Activated naive CD4-positive, alpha-beta T cell (primary cell): Measurements from ENCODE around the gene NR1D2.
"Not testable (repeated sequence)": the region's sequence is repeated elsewhere in the genome, so short reads cannot be mapped to it uniquely, and the experiment has no call there.

Source experiments
- DNase-seq, 4 experiments: peaks; one replicate each; lab custom pipeline; 2025; lab: John Stamatoyannopoulos, UW

NR1D2 gene

DNA sequence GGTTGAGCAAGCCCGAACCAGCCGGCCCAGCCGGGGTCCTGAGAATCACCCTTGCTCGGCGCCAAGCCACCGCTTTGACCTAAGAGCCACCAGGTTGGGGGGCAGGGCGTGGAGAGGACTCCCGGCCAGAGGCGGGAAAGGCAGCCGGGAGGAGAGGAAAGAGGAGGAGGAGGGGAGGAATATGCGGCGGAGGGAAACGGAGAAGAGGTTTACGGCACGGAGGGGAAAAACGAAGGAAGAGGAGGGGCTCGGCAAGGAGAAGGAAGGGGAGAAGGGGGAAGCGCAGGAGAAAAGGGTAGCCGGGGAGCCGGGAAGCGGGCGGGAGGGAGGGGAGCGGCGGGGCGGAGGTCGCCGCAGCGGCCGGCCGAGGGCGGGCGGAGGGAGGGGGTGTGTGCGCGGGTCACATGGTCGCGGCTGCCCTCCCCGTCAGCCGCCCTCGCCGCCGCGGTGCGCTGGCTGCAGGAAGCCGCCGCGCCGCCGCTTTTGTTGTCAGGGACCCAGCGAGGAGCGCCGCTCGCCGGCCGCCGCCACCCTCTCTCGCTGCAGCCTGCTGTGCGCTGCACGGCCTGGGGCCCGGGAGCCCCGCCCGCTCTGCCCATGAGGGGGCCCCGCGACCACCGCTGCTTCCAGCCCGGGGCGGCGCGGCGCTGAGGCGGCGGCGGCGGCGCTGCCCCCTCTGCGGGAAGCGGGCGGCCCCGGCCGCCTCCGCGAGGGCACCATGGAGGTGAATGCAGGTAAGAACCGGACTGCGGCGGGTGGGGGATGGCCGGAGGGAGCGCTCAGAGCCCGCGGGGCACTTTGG lies at the start of gene NR1D2:
TSS of gene NR1D2 (plus strand) at position 426 of the 802 bp plus-strand sequence. CDS start at position 719, 293 bp downstream.
- peak; percentile 16 to 77 (median 46) for DNase-seq

DNA sequence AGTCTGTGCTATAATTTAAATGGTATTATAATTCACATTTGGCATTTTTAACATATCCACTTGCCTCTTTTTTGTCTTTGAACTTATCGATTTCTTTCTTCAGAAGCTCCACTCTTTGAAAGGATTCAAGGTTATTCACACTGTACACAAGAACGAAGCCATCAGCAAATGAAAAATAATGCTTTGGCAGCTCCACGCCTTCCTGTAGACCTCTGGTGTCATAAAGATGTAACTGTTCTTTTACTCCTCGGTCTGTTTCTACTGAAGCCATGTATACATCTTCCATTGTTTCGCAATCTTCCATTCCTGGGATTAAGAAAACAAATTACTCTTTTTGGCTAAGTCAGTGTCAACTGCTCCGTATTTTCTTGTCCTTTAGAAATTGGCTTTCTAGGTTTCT lies 44.3 kb upstream of the NR1D2 start:
- DNase-seq, result no peak

DNA sequence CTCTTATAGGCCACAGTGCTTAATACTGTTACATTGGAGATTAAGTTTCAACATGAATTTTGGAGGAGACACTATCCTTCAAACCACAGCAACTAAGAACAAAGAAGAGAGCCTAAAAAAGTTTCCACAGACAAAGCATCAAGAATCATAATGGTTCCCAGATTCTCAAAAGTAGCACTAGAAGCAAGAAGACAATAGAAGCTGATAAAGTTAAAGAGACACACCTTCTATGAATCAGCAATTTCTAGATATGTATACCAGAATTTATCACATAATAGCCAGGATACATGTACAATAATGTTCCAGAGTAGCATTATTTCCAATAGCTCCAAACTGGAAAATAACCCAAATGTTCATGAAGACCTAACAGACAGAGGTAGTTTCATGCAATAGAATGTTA lies 40.5 kb upstream of the NR1D2 start:
- DNase-seq, result no peak

DNA sequence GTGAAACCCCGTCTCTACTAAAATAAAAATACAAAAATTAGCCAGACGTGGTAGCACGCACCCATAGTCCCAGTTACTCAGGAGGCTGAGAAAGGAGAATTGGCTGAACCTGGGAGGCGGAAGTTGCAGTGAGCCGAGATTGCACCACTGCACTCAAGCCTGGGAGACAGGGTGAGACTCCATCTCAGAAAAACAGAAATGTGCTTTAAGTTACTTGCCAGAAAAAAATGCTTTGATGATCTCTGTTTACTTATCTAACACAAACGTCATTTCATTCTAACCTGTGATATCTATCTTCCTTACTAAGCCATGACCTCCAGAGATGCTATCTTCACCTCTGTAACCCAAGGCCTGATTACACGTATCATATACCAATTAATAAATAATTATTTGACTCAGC lies 35.7 kb upstream of the NR1D2 start:
- DNase-seq, result no peak

DNA sequence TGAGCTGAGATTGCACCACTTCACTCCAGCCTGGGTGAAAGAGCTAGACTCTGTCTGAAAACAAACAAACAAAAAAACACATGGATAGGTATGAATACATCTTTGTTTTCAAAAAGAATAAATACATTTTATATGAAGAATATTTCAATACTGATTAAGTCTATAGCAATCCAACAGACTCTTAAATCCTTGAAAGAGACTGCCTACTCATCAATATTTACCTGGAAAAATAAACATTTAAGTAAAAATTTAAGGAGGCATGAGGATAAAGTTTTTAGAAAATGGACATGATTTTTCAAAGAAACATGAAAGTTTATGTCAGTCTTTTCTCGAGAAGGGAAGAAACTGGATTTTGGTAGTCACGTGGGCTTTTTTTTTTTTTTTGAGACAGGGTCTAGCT lies 33.7 kb upstream of the NR1D2 start:
- no peak for DNase-seq

DNA sequence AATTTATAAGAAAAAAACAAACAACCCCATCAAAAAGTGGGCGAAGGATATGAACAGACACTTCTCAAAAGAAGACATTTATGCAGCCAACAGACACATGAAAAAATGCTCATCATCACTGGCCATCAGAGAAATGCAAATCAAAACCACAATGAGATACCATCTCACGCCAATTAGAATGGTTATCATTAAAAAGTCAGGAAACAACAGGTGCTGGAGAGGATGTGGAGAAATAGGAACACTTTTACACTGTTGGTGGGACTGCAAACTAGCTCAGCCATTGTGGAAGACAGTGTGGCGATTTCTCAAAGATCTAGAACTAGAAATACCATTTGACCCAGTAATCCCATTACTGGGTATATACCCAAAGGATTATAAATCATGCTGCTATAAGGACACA lies 32.8 kb upstream of the NR1D2 start:
- DNase-seq, result not testable (repeated sequence)

DNA sequence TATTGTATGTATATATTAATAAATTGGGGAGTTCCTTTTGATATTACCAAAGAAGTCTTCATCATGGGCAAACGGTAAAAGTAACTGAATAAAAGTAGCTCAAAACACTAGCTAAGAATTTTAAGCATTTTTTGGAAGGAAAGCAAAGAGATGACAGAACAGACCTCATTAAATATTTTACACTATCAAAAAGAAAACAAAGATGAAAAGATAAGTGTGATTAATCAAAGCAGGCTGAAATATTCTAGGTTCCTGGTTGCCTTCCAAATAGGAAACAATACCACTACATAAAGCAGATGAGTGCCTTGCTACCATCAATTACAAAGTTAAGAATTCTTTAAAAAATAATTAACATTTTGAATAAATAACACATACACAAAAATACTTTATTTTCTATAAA lies 31.9 kb upstream of the NR1D2 start:
- DNase-seq, result no peak

DNA sequence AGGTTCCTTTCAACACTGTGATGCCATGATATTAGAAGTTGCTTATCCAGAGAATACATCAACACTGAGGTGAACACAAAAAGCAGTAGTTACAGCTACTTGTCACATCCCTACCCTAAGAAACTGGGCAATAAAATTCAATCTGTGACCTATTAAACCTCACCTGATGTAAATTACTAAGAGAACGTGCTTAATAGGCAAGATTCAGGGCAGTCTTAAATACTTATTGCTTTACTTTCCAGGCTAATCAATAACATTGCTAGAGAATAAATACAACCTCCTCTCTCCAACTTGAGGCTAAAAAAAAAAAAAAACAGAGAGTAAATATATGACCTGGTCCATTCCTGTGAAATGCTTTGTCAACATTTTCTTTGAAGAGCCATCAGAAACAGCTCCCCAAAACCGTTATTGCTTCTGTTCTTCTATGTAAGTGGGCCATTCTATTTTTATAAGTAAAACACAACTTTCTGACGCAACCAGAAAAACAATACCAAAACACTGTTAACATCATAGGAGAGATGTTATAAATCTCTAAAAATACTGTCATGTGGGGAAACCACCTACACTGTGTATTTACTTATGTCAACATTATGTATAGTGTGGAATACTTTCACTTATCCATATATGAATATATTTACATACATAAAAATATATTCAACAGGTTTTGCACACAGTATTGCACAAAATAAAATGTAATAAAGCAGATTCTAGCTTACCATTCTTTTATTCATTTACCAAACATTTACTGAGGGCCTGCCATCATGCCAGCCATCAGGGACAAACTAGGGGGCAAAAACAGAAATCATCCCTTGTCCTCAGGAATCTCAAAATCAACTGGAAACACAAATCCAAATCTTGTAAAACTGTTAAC lies 31.0 kb upstream of the NR1D2 start:
- no peak for DNase-seq

DNA sequence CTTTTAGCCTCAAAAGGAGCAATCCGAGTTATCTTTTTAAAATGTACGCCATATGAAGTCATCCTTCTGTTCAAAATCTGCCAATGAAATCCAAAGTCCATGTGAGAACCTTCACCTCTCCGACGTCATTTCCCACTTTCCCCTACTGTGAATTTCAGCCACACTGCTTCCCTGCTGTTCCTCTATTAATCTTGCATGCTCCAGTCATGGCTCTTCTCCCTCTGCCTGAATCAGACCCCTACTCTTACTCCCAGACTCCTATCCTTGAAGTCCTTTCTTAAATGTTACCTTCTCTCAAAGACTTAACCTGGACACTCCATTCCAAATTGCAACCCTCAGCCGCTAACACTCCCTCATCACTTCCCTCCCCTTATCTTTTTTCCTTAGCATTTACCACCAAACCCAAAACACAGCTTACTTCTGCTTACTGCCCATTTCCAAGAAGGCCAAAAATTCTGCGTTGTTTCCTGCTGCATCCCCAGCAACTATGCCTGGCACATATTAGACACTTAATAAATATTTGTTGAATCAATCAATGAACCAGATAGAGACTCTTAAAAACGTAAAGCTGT lies 29.5 kb upstream of the NR1D2 start:
- DNase-seq, result no peak

DNA sequence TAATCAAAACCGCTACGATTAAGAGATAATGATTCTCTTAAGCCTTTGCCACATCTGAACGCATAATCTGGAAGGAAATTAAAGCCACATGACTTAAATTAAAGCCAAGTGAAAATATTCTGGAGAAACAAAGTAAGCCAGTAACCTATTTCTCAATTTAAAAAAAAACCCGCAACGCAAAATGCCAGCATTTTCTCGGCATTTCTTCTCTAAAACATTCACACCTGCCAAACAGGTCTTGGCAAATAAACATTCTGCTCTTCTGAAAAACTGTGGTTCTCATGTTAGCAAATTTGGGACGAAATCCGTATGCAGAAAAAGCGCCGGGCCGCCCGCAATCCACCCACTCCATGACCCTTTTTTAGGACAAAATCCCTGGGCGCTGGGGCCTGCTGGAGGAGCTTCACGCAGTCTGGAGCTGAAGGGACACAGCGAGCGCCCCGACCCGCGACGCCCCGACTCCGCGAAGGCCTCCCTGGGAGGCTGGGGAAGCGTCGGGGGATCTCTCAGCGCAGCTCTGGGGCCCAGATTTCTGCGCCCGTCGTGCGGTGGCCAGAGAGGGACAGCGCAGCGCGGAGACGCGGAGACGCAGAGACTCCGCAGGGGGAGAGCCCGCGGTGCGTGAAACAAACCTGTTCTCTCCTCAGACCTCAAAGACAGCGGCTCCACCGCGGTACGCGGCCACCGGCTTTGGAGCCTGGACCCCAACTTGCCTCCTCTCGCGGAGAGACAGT lies 28.8 kb upstream of the NR1D2 start:
- DNase-seq, result peak in 1 of 4 experiments; percentile 63

DNA sequence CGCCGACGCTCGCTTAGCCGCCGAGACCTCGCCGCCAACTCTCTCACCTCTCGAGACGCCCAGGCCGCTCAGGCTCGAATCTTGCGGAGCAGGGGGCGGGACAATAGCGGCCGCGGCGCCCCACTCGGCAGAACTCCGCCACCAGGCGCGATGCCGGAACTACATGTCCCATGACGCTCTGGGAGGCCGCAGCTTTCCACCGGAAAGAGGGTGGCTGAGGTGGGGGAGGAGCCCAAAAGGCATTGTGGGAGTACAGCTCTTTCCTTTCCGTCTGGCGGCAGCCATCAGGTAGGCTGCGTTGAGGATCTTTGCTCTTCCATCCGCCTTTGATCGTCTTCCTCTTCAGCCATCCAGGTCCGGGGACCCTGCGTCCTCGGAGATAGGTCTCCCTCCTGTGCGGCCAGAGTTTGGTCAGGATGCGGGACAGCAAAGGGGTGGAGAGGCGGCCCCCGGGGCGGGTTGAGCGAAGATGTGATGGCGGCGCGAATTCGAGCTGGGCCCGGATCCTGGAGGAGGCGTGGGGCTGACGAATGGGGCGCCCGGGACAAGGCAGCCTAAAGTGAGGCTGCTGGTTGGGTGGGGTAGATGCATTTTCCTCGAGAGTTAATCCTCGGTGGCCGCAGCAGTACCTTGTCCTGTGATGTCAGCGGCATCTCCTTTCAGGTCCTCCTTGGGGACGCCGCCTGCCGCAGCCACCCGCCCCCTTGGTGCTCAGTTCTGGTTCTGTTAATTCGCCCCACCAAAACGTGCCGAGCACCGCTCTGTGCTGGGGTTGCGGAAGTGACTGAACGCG lies 28.0 kb upstream of the NR1D2 start, which contains the start of the genes NKIRAS1 and RPL15:
TSS of gene NKIRAS1 (minus strand) at position 105 of the 793 bp plus-strand sequence. CDS start 6,086 bp downstream, outside the sequence.
TSS of gene RPL15 (plus strand) at position 247 of the 793 bp plus-strand sequence. CDS start 728 bp downstream, outside the sequence.
- peak; percentile 90 to 94 (median 91) for DNase-seq

DNA sequence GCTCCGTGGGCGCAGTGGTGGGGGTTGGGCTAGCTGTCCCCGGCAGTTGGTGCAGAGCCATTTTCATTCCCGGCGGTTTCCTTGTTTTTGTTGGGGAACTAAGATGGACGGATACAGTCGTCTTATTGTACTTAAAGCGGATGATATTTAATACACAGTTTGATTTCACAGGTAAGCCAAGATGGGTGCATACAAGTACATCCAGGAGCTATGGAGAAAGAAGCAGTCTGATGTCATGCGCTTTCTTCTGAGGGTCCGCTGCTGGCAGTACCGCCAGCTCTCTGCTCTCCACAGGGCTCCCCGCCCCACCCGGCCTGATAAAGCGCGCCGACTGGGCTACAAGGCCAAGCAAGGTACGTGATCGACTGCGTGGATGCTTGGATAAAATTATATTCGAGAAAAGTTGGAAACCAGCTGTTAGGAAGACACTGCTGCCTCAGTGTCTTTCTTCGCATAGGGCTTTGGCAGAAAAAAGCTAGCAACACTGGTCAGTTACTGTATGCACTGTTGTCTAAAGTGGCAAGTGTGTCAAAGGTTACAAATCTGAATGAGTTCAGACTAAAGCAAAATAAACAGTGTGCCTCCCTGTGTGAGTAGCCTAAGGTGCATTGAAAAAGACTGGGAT lies 27.3 kb upstream of the NR1D2 start:
- not testable (repeated sequence) for DNase-seq

DNA sequence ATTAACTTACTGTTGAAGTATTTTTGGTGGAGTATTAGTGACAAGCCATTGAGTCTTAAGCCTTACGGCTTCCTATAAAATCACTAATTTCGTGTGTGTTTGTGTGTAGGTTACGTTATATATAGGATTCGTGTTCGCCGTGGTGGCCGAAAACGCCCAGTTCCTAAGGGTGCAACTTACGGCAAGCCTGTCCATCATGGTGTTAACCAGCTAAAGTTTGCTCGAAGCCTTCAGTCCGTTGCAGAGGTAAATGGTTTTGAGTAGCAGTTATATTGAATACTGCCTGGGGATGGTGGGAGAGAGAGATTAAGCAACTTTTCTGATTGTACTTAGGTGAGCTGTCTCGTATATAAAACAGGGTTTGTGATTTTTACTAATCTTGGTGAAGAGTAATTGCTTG lies 26.8 kb upstream of the NR1D2 start:
- not testable (repeated sequence) for DNase-seq

DNA sequence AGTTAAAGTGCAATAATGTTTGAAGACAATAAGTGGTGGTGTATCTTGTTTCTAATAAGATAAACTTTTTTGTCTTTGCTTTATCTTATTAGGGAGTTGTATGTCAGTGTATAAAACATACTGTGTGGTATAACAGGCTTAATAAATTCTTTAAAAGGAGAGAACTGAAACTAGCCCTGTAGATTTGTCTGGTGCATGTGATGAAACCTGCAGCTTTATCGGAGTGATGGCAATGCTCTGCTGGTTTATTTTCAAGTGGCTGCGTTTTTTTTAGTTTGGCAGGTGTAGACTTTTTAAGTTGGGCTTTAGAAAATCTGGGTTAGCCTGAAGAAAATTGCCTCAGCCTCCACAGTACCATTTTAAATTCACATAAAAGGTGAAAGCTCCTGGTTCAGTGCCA lies 25.5 kb upstream of the NR1D2 start:
- DNase-seq, result no peak

DNA sequence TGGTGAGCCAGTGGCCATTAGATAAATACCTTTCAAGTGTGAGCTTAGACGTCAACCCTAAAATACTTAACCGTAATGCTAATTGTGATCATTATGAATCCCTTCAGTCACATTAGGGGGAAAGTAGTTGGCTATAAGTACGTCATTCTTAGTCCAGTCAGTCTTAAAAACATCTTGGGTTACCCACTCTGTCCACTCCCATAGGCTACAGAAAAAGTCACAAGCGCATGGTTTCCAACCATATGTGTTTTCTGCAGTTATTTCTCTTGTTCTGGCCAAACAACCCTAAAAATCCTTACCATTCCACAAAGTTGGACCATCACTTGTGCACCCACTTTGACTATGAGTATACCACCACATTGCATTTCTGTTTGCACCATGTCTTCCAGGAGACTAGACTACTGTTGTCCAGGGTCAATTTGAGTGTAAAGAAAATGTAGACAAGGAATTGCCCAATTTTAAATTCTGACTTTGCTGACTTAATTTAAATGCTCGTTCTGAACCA lies 24.9 kb upstream of the NR1D2 start:
- no peak for DNase-seq

DNA sequence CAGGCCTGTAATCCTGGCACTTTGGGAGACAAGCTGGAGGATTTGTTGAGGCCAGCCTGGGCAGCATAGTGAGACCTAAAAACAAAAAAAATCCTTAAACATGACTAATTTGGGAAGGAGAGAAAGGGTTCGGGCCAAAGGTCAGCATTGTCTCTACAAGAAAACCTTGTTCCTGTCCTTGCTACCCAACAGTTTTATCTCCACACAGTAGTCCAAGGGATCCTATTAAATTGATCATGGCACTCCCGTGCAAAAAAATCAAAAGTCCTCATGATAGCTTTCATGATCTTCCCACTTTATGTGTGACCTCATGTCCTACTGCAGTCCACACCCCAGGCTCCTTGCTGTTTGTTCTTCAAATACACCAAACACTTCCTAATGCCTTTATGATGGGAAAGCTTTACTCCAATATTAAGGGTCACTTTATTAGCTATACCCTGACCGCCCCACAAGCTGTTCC lies 24.0 kb upstream of the NR1D2 start:
- no peak for DNase-seq

DNA sequence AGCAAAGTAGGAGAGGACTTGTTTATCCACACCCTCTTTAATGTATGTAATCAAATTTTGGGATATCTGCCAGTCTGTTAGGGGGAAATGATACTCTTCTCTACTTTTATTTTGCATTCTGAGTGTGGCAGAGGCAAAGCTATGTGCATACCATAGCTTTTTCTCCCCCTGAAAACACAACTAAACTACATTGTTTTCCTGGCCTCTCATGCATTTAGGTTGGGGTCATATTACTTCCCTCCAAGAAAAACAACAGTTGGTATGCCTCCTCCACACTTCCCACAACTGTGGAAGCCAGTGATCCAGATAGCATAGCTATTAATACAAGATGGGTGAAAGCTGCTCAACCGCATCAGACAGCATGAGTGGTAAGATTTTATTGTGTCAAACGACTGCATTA lies 21.3 kb upstream of the NR1D2 start:
- no peak for DNase-seq

DNA sequence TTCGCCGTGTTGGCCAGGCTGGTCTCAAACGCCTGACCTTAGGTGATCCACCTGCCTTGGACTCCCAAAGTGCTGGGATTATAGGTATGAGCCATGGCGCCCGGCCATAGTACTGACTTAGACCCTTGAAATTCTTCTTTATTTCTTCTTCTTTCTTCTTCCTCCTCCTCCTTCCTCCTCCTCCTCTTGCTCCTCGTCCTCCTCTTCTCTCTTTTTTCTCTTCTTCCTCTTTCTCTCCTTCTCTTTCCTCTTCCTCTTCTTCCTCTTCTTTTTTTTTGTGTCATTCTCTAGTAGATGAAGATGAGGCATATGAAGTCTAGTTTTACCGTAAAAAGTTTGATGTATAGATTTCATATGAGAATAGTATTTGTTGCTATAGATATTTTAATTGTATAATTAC lies 18.8 kb upstream of the NR1D2 start:
- DNase-seq, result no peak

DNA sequence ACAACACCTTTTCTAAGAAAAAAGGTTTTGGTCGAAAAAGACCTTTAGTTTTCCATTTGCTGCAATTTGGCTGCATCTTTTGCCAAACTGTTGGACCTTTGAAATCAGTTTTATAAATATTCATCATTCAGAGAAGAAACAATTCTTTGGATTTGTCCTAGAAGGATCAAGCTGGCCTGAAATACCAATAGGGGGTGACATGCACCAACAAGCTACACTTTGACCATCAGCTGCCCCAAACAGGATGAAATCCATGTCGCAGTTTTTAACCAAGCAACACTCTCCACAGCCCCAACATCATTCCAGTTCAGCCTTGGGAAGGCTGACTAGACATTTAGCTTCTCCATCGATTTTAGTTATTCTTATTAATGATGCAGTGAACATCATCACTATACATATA lies 18.4 kb upstream of the NR1D2 start:
- no peak for DNase-seq

DNA sequence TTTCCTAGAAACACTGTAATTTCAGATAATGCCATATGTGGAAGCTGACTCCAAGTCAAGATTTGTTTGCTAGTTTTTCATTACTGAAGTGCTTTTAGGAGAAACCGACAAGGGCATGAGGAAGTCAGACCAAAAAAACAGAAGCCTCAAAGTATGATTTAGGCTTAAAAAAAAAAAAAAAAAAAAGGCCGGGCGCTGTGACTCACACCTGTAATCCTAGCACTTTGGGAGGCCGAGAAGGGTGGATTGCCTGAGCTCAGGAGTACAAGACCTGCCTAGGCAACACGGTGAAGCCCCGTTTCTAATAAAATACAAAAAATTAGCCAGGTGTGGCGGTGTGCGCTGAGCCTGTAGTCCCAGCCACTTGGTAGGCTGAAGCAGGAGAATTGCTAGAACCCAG lies 16.6 kb upstream of the NR1D2 start:
- DNase-seq, result no peak
